ENCODE results near the gene POP7.

- TF ChIP-seq CTCF (conservative IDR thresholded peaks at IDR 0.05; ENCODE audit: low read depth, low read length) (peak; percentile 89), EZH2phosphoT487 (IDR thresholded peaks at IDR 0.05; ENCODE audit: borderline replicate concordance, low read length) (no peak), EZH2 (IDR thresholded peaks at IDR 0.05; ENCODE audit: low read length, unreplicated experiment) (no peak)
Measured at GRCh38 chr7:100705320-100705752, 585 bp upstream of the POP7 start.
